GM20000 (cell line): Measurements from ENCODE around the gene LMBR1.

Experiments used
- DNase-seq: peaks from one replicate; pipeline ENCODE4 v3.0.0; 2012; ENCODE audit warnings: low spot score
- TF ChIP-seq, protein P1 (sequence below): IDR thresholded peaks from 2 replicates; pipeline ENCODE4 v1.5.1; 2012; ENCODE audit warnings: mild to moderate bottlenecking, control low read depth; ENCODE audit errors: extremely low read depth, missing control alignments

Gene LMBR1

GRCh38 chr7:156746891-156747290, 146.1 kb downstream of the LMBR1 start:
- TF ChIP-seq, protein P1, sequence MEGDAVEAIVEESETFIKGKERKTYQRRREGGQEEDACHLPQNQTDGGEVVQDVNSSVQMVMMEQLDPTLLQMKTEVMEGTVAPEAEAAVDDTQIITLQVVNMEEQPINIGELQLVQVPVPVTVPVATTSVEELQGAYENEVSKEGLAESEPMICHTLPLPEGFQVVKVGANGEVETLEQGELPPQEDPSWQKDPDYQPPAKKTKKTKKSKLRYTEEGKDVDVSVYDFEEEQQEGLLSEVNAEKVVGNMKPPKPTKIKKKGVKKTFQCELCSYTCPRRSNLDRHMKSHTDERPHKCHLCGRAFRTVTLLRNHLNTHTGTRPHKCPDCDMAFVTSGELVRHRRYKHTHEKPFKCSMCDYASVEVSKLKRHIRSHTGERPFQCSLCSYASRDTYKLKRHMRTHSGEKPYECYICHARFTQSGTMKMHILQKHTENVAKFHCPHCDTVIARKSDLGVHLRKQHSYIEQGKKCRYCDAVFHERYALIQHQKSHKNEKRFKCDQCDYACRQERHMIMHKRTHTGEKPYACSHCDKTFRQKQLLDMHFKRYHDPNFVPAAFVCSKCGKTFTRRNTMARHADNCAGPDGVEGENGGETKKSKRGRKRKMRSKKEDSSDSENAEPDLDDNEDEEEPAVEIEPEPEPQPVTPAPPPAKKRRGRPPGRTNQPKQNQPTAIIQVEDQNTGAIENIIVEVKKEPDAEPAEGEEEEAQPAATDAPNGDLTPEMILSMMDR: no peak
- DNase-seq: no peak

DNA sequence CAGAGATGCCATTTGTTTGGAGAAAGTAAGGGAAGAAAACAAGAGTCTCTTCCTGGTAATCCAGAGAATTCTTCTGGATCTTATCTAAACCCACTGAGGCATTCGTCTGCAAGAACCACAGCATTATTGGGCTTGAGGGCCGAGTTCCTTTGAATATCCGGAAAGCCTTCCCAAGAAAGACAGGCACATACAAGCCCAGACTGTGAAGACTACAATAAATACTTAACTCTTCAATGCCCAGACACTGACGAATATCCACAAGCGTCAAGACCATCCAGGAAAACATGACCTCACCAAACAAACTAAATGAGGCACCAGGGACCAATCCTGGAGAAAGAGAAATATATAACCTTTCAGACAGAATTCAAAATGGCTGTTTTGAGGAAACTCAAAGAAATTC, 153.4 kb downstream of the LMBR1 start:
- DNase-seq: no peak
- TF ChIP-seq, protein P1: no peak

DNA sequence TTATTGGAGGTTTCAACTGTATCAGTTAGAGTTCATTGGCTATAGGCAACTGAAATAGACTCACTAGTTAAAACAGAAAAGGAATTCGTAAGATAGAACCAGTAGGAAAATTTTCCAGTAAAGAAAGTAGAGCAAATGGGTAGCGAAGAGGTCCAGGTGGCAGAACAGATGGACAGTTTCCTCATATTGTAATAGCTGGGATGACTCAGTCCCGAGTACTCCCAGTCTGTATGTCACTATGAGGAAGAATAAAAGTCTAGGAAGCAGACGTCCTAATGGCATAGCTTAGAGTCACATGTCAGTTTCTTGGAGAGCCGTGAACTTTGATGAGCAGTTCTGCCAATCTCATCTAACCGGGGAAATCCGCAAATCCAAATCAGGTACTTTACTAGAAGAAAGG, 157.1 kb downstream of the LMBR1 start:
- no peak for DNase-seq
- TF ChIP-seq, protein P1: no peak

GRCh38 chr7:156733638-156734037, 159.3 kb downstream of the LMBR1 start:
- DNase-seq: no peak
- TF ChIP-seq, protein P1: no peak

- no peak for DNase-seq
- TF ChIP-seq, protein P1: no peak
Observed at GRCh38 chr7:156732091-156732625, 160.8 kb downstream of the LMBR1 start.

DNA sequence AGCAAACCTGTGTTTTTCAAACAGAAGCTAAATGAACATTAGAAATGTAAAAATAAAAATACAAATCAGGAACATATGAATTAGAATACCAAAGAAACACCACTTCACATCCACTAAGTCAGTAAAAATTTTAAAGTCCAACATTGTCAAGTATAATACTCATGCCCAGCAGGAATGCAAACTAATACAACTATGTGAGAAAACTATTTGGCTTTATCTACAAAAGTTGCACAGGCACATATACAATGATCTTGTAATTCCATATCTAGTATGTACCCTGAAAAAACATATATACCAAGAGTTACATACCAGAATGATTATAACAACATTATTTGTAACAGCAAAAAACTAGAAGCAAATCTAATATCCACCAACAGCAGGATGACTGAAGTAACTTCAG, 161.3 kb downstream of the LMBR1 start:
- TF ChIP-seq, protein P1: no peak
- DNase-seq: no peak

DNA sequence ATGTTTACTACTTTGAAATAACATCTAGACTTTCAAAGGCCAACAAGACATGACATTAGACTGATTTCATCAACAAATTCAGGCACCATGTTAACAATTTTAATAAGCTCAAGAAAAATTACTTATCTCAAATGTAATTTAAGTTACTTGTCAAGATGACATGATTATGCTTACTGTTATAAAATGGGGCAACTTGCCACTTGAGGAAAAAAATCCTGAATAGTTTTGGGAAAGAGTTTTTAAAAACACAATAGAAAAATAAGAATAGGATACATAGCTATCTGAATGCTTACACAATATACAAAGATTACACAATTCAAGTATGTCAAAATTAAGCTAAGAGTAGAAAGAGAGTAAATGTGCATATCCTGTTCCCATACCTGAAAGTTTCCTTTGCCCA, 167.0 kb downstream of the LMBR1 start:
- DNase-seq: no peak
- TF ChIP-seq, protein P1: no peak
